ENCODE data around the gene MRPS30. TPM values are rescaled to one million over a fixed set of nuclear protein-coding genes. Genes with fewer than 3 reads are reported as not detected.
"Not testable (repeated sequence)": the region's sequence is repeated elsewhere in the genome, so short reads cannot be mapped to it uniquely, and the experiment has no call there.

MRPS30 gene
- total RNA-seq, 2 experiments from 2014 or later: 64.3 to 85.8 TPM

- BruUV-seq (replicated peaks): no TSS peak
- Histone ChIP-seq H3K4me3 (ENCODE audit: low read depth, low read length, poor library complexity, severe bottlenecking) (no peak overlapping the region), H3K27ac (ENCODE audit: low read depth, low read length, poor library complexity, severe bottlenecking) (no peak overlapping the region), H3K4me2 (ENCODE audit: low read length) (no peak overlapping the region), H4K20me1 (ENCODE audit: insufficient read depth, low read length) (no peaks in the 10 kb centered on the region), H3K9me3 (ENCODE audit: low read length) (no peaks in the 10 kb centered on the region), H3K79me2 (ENCODE audit: insufficient read depth, low read depth, low read length) (no peaks in the 10 kb centered on the region), H2AFZ (ENCODE audit: low read length) (no peak overlapping the region), H3K9me2 (ENCODE audit: insufficient read depth, low read length) (no peaks in the 10 kb centered on the region), H3K4me1 (ENCODE audit: insufficient read depth, low read length, poor library complexity, severe bottlenecking) (no peaks in the 10 kb centered on the region), H3K36me3 (ENCODE audit: insufficient read depth, low read length) (no peaks in the 10 kb centered on the region)
- TF ChIP-seq CTCF (conservative IDR thresholded peaks at IDR 0.05; ENCODE audit: low read length): no peak
- ChIA-PET CTCF (ENCODE audit: unreplicated experiment) (no interaction called here), POLR2A (no interaction called here)
- intact Hi-C loops (cut with micrococcal nuclease; ENCODE audit: unreplicated experiment): loop anchor here (10.0 kb wide), 1 partner anchor 1035 kb away; no protein-coding TSS in a partner anchor
- DNase-seq (ENCODE audit: low spot score): no peak
Measured at GRCh38 chr5:44769877-44770209, 38.9 kb upstream of the MRPS30 start.

- Histone ChIP-seq H3K4me2 (ENCODE audit: low read length) (no peak overlapping the region), H3K9me3 (ENCODE audit: low read length) (no peaks in the 10 kb centered on the region), H4K20me1 (ENCODE audit: insufficient read depth, low read length) (no peaks in the 10 kb centered on the region), H3K4me3 (ENCODE audit: low read depth, low read length, poor library complexity, severe bottlenecking) (no peak overlapping the region), H3K9me2 (ENCODE audit: insufficient read depth, low read length) (no peaks in the 10 kb centered on the region), H3K79me2 (ENCODE audit: insufficient read depth, low read depth, low read length) (no peaks in the 10 kb centered on the region), H3K36me3 (ENCODE audit: insufficient read depth, low read length) (no peaks in the 10 kb centered on the region), H3K27ac (ENCODE audit: low read depth, low read length, poor library complexity, severe bottlenecking) (no peak overlapping the region), H2AFZ (ENCODE audit: low read length) (no peak overlapping the region), H3K4me1 (ENCODE audit: insufficient read depth, low read length, poor library complexity, severe bottlenecking) (no peaks in the 10 kb centered on the region)
- CTCF ChIA-PET (ENCODE audit: unreplicated experiment): no interaction called here
- BruUV-seq (replicated peaks): no TSS peak
- DNase-seq (ENCODE audit: low spot score): no peak
- POLR2A ChIA-PET: interaction anchor here (0.6 kb wide), 1 partner anchor 182 kb away, joined by 3 read pairs; no protein-coding TSS in a partner anchor
- intact Hi-C loops (cut with micrococcal nuclease; ENCODE audit: unreplicated experiment): loop anchor here (10.0 kb wide), 1 partner anchor 1036 kb away; no protein-coding TSS in a partner anchor
- TF ChIP-seq EZH2phosphoT487 (IDR thresholded peaks at IDR 0.05; ENCODE audit: borderline replicate concordance, low read depth, low read length) (no peak), CTCF (conservative IDR thresholded peaks at IDR 0.05; ENCODE audit: low read length) (no peak)
Measured at GRCh38 chr5:44770780-44771717, 37.7 kb upstream of the MRPS30 start.

GRCh38 chr5:44772397-44772796, 36.4 kb upstream of the MRPS30 start:
- CTCF ChIA-PET (ENCODE audit: unreplicated experiment); H3K9me2 ChIP-seq (ENCODE audit: insufficient read depth, low read length); H3K4me2 ChIP-seq (ENCODE audit: low read length); H4K20me1 ChIP-seq (ENCODE audit: insufficient read depth, low read length); POLR2A ChIA-PET; H2AFZ ChIP-seq (ENCODE audit: low read length); H3K36me3 ChIP-seq (ENCODE audit: insufficient read depth, low read length); H3K79me2 ChIP-seq (ENCODE audit: insufficient read depth, low read depth, low read length); H3K4me1 ChIP-seq (ENCODE audit: insufficient read depth, low read length, poor library complexity, severe bottlenecking); H3K27ac ChIP-seq (ENCODE audit: low read depth, low read length, poor library complexity, severe bottlenecking); DNase-seq (ENCODE audit: low spot score); H3K9me3 ChIP-seq (ENCODE audit: low read length); BruUV-seq (replicated peaks); H3K4me3 ChIP-seq (ENCODE audit: low read depth, low read length, poor library complexity, severe bottlenecking): not testable (repeated sequence)
- intact Hi-C loops (cut with micrococcal nuclease; ENCODE audit: unreplicated experiment): loop anchor here (10.0 kb wide), 1 partner anchor 1038 kb away; no protein-coding TSS in a partner anchor
